ENCODE measurements around the gene TRAIP. TPM values are rescaled to one million over a fixed set of nuclear protein-coding genes. Genes with fewer than 3 reads are reported as not detected.
"Not testable (repeated sequence)": the region's sequence is repeated elsewhere in the genome, so short reads cannot be mapped to it uniquely, and the experiment has no call there.

The TRAIP gene
- total RNA-seq, 1 donor from 2014 or later = 18.9 TPM

GRCh38 chr3:49781415-49782199 is 74.8 kb downstream of the TRAIP start:
- TF ChIP-seq CTCF (conservative IDR thresholded peaks at IDR 0.05; ENCODE audit: low read depth, low read length) = no peak
- H3K4me3 ChIP-seq (ENCODE audit: low read depth, low read length) = no peak overlapping the region
- no peak for DNase-seq (ENCODE audit: low read depth)

GRCh38 chr3:49780975-49781365 is 75.4 kb downstream of the TRAIP start:
- DNase-seq (ENCODE audit: low read depth); H3K4me3 ChIP-seq (ENCODE audit: low read depth, low read length): not testable (repeated sequence)

GRCh38 chr3:49780080-49780974 is 76.0 kb downstream of the TRAIP start:
- no peak for DNase-seq (ENCODE audit: low read depth)

GRCh38 chr3:49779358-49780079 is 76.8 kb downstream of the TRAIP start:
- TF ChIP-seq CTCF (conservative IDR thresholded peaks at IDR 0.05; ENCODE audit: low read depth, low read length) = no peak
- no peak for DNase-seq (ENCODE audit: low read depth)
- H3K4me3 ChIP-seq (ENCODE audit: low read depth, low read length) = no peak overlapping the region

More at GRCh38 chr3:49780080-49780974, 76.0 kb downstream of the TRAIP start:
- H3K4me3 ChIP-seq (ENCODE audit: low read depth, low read length) = no peak overlapping the region
- no peak for TF ChIP-seq CTCF (conservative IDR thresholded peaks at IDR 0.05; ENCODE audit: low read depth, low read length)

Other genes starting within 250 kb of the TRAIP start
- 126 and 199 TPM in 2 replicates for gene APEH, start 182.2 kb downstream of the TRAIP start, total RNA-seq
- gene MST1, start 167.1 kb downstream of the TRAIP start, total RNA-seq = 4.3 and 5.5 TPM in 2 replicates
- 18.0 and 19.0 TPM in 2 replicates for gene RNF123, start 167.0 kb downstream of the TRAIP start, total RNA-seq
- 0.07 and 0.86 TPM in 2 replicates for gene AMIGO3, start 136.9 kb downstream of the TRAIP start, total RNA-seq
- 50.4 and 88.9 TPM in 2 replicates for gene GMPPB, start 132.6 kb downstream of the TRAIP start, total RNA-seq
- 27.5 and 30.7 TPM in 2 replicates for gene IP6K1, start 70.0 kb downstream of the TRAIP start, total RNA-seq
- gene CDHR4, start 56.7 kb downstream of the TRAIP start, total RNA-seq = not detected in 2 replicates
- gene INKA1, start 53.3 kb downstream of the TRAIP start, total RNA-seq = 2.5 TPM in 1 of 2 replicates, not detected in the other
- 2.4 and 12.2 TPM in 2 replicates for gene UBA7, start 42.6 kb downstream of the TRAIP start, total RNA-seq
- not detected in 2 replicates for gene CAMKV, start 13.3 kb upstream of the TRAIP start, total RNA-seq
- gene MST1R, start 47.3 kb upstream of the TRAIP start, total RNA-seq = 5.3 and 5.6 TPM in 2 replicates
- 9.1 and 17.9 TPM in 2 replicates for gene MON1A, start 73.2 kb upstream of the TRAIP start, total RNA-seq
- gene RBM6, start 83.6 kb upstream of the TRAIP start, total RNA-seq = 24.0 and 36.6 TPM in 2 replicates
- gene RBM5, start 232.4 kb upstream of the TRAIP start, total RNA-seq = 52.3 and 80.7 TPM in 2 replicates

Measured in epithelial cell of proximal tubule (primary cell).